HG03025 (cell line): ENCODE results near the gene FBLN1.

ENCODE experiments used
- ATAC-seq: cut with Tn5 transposase; IDR thresholded peaks from one replicate; pipeline ENCODE4 v1.9.1; 2021; ENCODE audit warnings: mild to moderate bottlenecking, moderate library complexity; ENCODE audit not compliant: unreplicated experiment, low FRiP score

The FBLN1 gene

GRCh38 chr22:45629469-45630089 lies 126.9 kb downstream of the FBLN1 start:
- no peak for ATAC-seq

GRCh38 chr22:45630436-45630835 lies 127.8 kb downstream of the FBLN1 start:
- ATAC-seq, result no peak

- no peak for ATAC-seq
Observed at GRCh38 chr22:45631140-45631840, 128.6 kb downstream of the FBLN1 start.

GRCh38 chr22:45631841-45632238 lies 129.2 kb downstream of the FBLN1 start:
- no peak for ATAC-seq

- ATAC-seq, result no peak
Observed at GRCh38 chr22:45632791-45633515, 130.3 kb downstream of the FBLN1 start.

GRCh38 chr22:45636683-45637082 lies 134.0 kb downstream of the FBLN1 start:
- ATAC-seq, result no peak

- ATAC-seq, result no peak
Observed at GRCh38 chr22:45638197-45638596, 135.5 kb downstream of the FBLN1 start.

GRCh38 chr22:45638834-45639746 lies 136.4 kb downstream of the FBLN1 start:
- ATAC-seq, result no peak

- no peak for ATAC-seq
Observed at GRCh38 chr22:45639747-45640102, 137.0 kb downstream of the FBLN1 start.

GRCh38 chr22:45640291-45640940 lies 137.7 kb downstream of the FBLN1 start:
- ATAC-seq, result no peak

GRCh38 chr22:45640941-45641621 lies 138.4 kb downstream of the FBLN1 start:
- ATAC-seq, result no peak

GRCh38 chr22:45642986-45643385 lies 140.3 kb downstream of the FBLN1 start:
- ATAC-seq, result no peak

- no peak for ATAC-seq
Observed at GRCh38 chr22:45644714-45645113, 142.0 kb downstream of the FBLN1 start.

- no peak for ATAC-seq
Observed at GRCh38 chr22:45645150-45645525, 142.5 kb downstream of the FBLN1 start.

- no peak for ATAC-seq
Observed at GRCh38 chr22:45645526-45646414, 143.1 kb downstream of the FBLN1 start.

- ATAC-seq, result no peak
Observed at GRCh38 chr22:45647532-45648225, 145.0 kb downstream of the FBLN1 start.

GRCh38 chr22:45648301-45649117 lies 145.8 kb downstream of the FBLN1 start:
- ATAC-seq, result no peak
